ENCODE data around the gene ZGPAT. TPM values are rescaled to one million over a fixed set of nuclear protein-coding genes. Genes with fewer than 3 reads are reported as not detected.

ZGPAT gene
- total RNA-seq, 1 experiment from 2014 or later: 28.3 TPM

DNA sequence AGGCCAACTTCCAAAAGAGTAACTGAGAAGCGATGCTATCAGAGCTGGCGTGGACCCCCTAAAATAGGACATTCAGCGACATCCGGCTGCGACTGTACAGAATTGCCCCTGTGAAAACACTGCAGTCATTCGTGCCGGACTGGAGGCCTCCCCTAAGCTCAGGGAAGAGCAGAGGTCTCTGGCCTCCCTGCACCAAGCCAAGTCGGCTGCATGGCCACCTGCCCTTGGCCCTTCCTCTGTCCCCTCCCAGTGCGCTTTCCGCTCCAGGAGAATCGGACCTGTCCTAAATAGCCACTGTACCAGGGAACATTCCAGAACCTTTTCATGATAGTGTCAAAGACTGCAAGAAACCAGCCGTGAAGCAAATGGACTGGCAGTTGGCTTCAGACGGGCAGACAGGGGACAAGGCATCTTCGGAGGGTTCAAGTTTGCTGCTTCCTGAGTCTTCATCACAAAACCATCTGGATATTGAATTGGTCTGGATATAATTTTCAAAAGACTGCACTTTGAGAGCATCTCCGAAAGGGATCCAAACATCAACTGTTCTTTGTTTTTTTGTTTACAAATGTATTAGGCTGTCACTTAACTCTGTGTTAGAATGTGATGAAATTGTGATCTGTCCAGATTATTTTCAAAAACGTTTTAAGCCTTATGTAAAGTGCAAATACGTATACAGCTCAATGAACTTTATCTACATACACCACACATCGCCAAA, 48.3 kb downstream of the ZGPAT start:
- H3K36me3 ChIP-seq (ENCODE audit: insufficient read depth, low read length, poor library complexity, severe bottlenecking): no peaks in the 10 kb centered on the region
- ChIA-PET CTCF (no interaction called here), POLR2A (ENCODE audit: low non-redundant PET) (no interaction called here)
- TF ChIP-seq CTCF (conservative IDR thresholded peaks at IDR 0.05; ENCODE audit: low read depth, low read length): no peak
- no peak for DNase-seq (ENCODE audit: low spot score)
- no peaks in the 10 kb centered on the region for H3K9me3 ChIP-seq (ENCODE audit: low read depth, low read length, poor library complexity, severe bottlenecking)
- no peaks in the 10 kb centered on the region for H3K27me3 ChIP-seq (replicated peaks; ENCODE audit: insufficient read depth, low read depth, low read length, poor library complexity)
- no peak overlapping the region for H3K27ac ChIP-seq (ENCODE audit: low read depth, low read length, poor library complexity, severe bottlenecking)
- no peaks in the 10 kb centered on the region for H3K4me1 ChIP-seq (ENCODE audit: insufficient read depth, low read length, poor library complexity, severe bottlenecking)
- H3K4me3 ChIP-seq (ENCODE audit: low read depth, low read length, poor library complexity, severe bottlenecking): no peak overlapping the region
- BruUV-seq (replicated peaks): no TSS peak
- intact Hi-C loops (cut with micrococcal nuclease; ENCODE audit: unreplicated experiment): no loop called here

- intact Hi-C loops (cut with micrococcal nuclease; ENCODE audit: unreplicated experiment): no loop called here
- H3K27me3 ChIP-seq (replicated peaks; ENCODE audit: insufficient read depth, low read depth, low read length, poor library complexity): no peaks in the 10 kb centered on the region
- H3K4me3 ChIP-seq (ENCODE audit: low read depth, low read length, poor library complexity, severe bottlenecking): no peak overlapping the region
- no peaks in the 10 kb centered on the region for H3K36me3 ChIP-seq (ENCODE audit: insufficient read depth, low read length, poor library complexity, severe bottlenecking)
- no peak for DNase-seq (ENCODE audit: low spot score)
- BruUV-seq (replicated peaks): no TSS peak
- no peak for TF ChIP-seq EZH2 (IDR thresholded peaks at IDR 0.05; ENCODE audit: borderline replicate concordance, low read depth, low read length, poor library complexity, severe bottlenecking)
- no peak for TF ChIP-seq CTCF (conservative IDR thresholded peaks at IDR 0.05; ENCODE audit: low read depth, low read length)
- ChIA-PET POLR2A (ENCODE audit: low non-redundant PET) (no interaction called here), CTCF (no interaction called here)
- H3K4me1 ChIP-seq (ENCODE audit: insufficient read depth, low read length, poor library complexity, severe bottlenecking): no peaks in the 10 kb centered on the region
- no peak overlapping the region for H3K27ac ChIP-seq (ENCODE audit: low read depth, low read length, poor library complexity, severe bottlenecking)
- no peaks in the 10 kb centered on the region for H3K9me3 ChIP-seq (ENCODE audit: low read depth, low read length, poor library complexity, severe bottlenecking)
These were observed 48.8 kb downstream of the ZGPAT start for GRCh38 chr20:63756648-63756991.

GRCh38 chr20:63758152-63758551, 50.3 kb downstream of the ZGPAT start:
- DNase-seq (ENCODE audit: low spot score): no peak
- no peaks in the 10 kb centered on the region for H3K9me3 ChIP-seq (ENCODE audit: low read depth, low read length, poor library complexity, severe bottlenecking)
- no peak overlapping the region for H3K4me3 ChIP-seq (ENCODE audit: low read depth, low read length, poor library complexity, severe bottlenecking)
- ChIA-PET POLR2A (ENCODE audit: low non-redundant PET) (no interaction called here), CTCF (no interaction called here)
- no peaks in the 10 kb centered on the region for H3K27me3 ChIP-seq (replicated peaks; ENCODE audit: insufficient read depth, low read depth, low read length, poor library complexity)
- no peaks in the 10 kb centered on the region for H3K36me3 ChIP-seq (ENCODE audit: insufficient read depth, low read length, poor library complexity, severe bottlenecking)
- no peaks in the 10 kb centered on the region for H3K4me1 ChIP-seq (ENCODE audit: insufficient read depth, low read length, poor library complexity, severe bottlenecking)
- BruUV-seq (replicated peaks): no TSS peak
- no peak overlapping the region for H3K27ac ChIP-seq (ENCODE audit: low read depth, low read length, poor library complexity, severe bottlenecking)
- intact Hi-C loops (cut with micrococcal nuclease; ENCODE audit: unreplicated experiment): no loop called here
- TF ChIP-seq EZH2 (IDR thresholded peaks at IDR 0.05; ENCODE audit: borderline replicate concordance, low read depth, low read length, poor library complexity, severe bottlenecking) (no peak), CTCF (conservative IDR thresholded peaks at IDR 0.05; ENCODE audit: low read depth, low read length) (no peak)
